ENCODE data around the gene ANO3.

GRCh38 chr11:26399336-26399735, 67.4 kb downstream of the ANO3 start:
- TF ChIP-seq EZH2phosphoT487 (IDR thresholded peaks at IDR 0.05; ENCODE audit: borderline replicate concordance) (no peak), CTCF (conservative IDR thresholded peaks at IDR 0.05; ENCODE audit: low read length) (no peak)
